GM18951 (cell line): Measurements from ENCODE around the gene GALNT15.

Source experiments
- POLR2A ChIP-seq: IDR thresholded peaks from 4 replicates; pipeline ENCODE4 v1.6.1; 2011; ENCODE audit warnings: mild to moderate bottlenecking; ENCODE audit not compliant: insufficient read length, insufficient read depth; ENCODE audit errors: extremely low read depth
- in situ Hi-C: fragments of 300-500 bp; cut with MboI; formaldehyde crosslinking; loops from one replicate; pipeline ENCODE4 v1.12.0; 2022; ENCODE audit warnings: low sequenced_read_pairs, mixed read lengths, inconsistent platforms; ENCODE audit not compliant: unreplicated experiment

The GALNT15 gene

GRCh38 chr3:16266714-16267113 lies 92.2 kb downstream of the GALNT15 start:
- in situ Hi-C loops, result no loop called here
- no peak for TF ChIP-seq POLR2A

- TF ChIP-seq POLR2A, result no peak
- in situ Hi-C loops, result no loop called here
Measured at GRCh38 chr3:16270855-16271254, 96.4 kb downstream of the GALNT15 start.

GRCh38 chr3:16272588-16272987 lies 98.1 kb downstream of the GALNT15 start:
- no peak for TF ChIP-seq POLR2A
- in situ Hi-C loops, result no loop called here

- no peak for TF ChIP-seq POLR2A
- in situ Hi-C loops, result no loop called here
Measured at GRCh38 chr3:16273867-16274266, 99.4 kb downstream of the GALNT15 start.

- in situ Hi-C loops, result loop anchor here (25.0 kb wide), 2 partner anchors 960 to 1110 kb away; no protein-coding TSS in a partner anchor
Measured at GRCh38 chr3:16277471-16277870, 103.0 kb downstream of the GALNT15 start.

GRCh38 chr3:16279010-16279801 lies 104.7 kb downstream of the GALNT15 start:
- in situ Hi-C loops, result loop anchor here (25.0 kb wide), 2 partner anchors 958 to 1108 kb away; no protein-coding TSS in a partner anchor
- no peak for TF ChIP-seq POLR2A

More at GRCh38 chr3:16277471-16277870, 103.0 kb downstream of the GALNT15 start:
- TF ChIP-seq POLR2A, result no peak

- TF ChIP-seq POLR2A, result no peak
- in situ Hi-C loops, result loop anchor here (25.0 kb wide), 2 partner anchors 957 to 1107 kb away; no protein-coding TSS in a partner anchor
Measured at GRCh38 chr3:16280671-16281070, 106.2 kb downstream of the GALNT15 start.
